Endothelial cell of umbilical vein (primary cell): ENCODE data around the gene C5. TPM values are rescaled to one million over a fixed set of nuclear protein-coding genes. Genes with fewer than 3 reads are reported as not detected.

Experiments
- BruUV-seq: library from RNA; stranded (reverse); fragments of 400-500 nt; replicated peaks from 2 replicates; lab custom pipeline; 2021; lab: Mats Ljungman, UMichigan
- CTCF ChIA-PET: fragments of 300-600, 350-600 bp; sonication (Branson Sonifier 250); formaldehyde crosslinking; loops from one replicate; lab custom pipeline; 2021; ENCODE audit warnings: antibody characterized with exemption, inconsistent platforms; lab: Charles Lee
- POLR2A ChIA-PET: fragments of 300-600, 350-600 bp; sonication (Branson Sonifier 250); formaldehyde crosslinking; loops from one replicate; lab custom pipeline; 2021; ENCODE audit warnings: antibody characterized with exemption, inconsistent platforms; lab: Charles Lee
- DNase-seq: peaks from one replicate; pipeline ENCODE4 v3.0.0-alpha.2; 2011; ENCODE audit warnings: low read depth, low spot score
- FAIRE-seq: peaks from 2 replicates; lab custom pipeline; 2011; peaks lifted over from hg19 to GRCh38; lab: Jason Lieb, UNC
- H2AFZ ChIP-seq: 2 replicates; pipeline ENCODE4 v1.6.0; 2012; ENCODE audit warnings: low read depth, low read length, control low read depth, inconsistent platforms
- H3K27ac ChIP-seq: 2 replicates; pipeline ENCODE4 v1.5.1; 2011; ENCODE audit warnings: low read depth, mild to moderate bottlenecking, control low read depth, low read length, moderate library complexity; ENCODE audit not compliant: insufficient read depth
- H3K27me3 ChIP-seq, 2 experiments: 2 replicates each; pipeline versions ENCODE4 v1.6.0 to v1.6.1; 2011; ENCODE audit warnings: low read length in 2 of 2, mixed read lengths in 1 of 2; ENCODE audit not compliant: control insufficient read depth in 2 of 2, insufficient read depth in 2 of 2
- H3K36me3 ChIP-seq, 2 experiments: 2 replicates in 1 of 2; 3 replicates in 1 of 2; pipeline ENCODE4 v1.5.1; 2011; ENCODE audit warnings: low read length in 2 of 2, mild to moderate bottlenecking in 1 of 2, moderate library complexity in 1 of 2; ENCODE audit not compliant: control insufficient read depth in 2 of 2, insufficient read depth in 2 of 2; ENCODE audit errors: extremely low read depth in 1 of 2
- H3K4me1 ChIP-seq: 3 replicates; pipeline ENCODE4 v1.5.1; 2011; ENCODE audit warnings: mild to moderate bottlenecking, low read length; ENCODE audit not compliant: control insufficient read depth, insufficient read depth; ENCODE audit errors: extremely low read depth
- H3K4me2 ChIP-seq: 2 replicates; pipeline ENCODE4 v1.6.1; 2011; ENCODE audit warnings: low read length, control low read depth, mixed read lengths; ENCODE audit not compliant: insufficient read depth
- H3K4me3 ChIP-seq, 3 experiments: fragments of 200-600 bp in 1 of 3; sonication (generic), shearing (Covaris generic) in 1 of 3; replicated peaks in 1 of 3; 2 replicates each; pipeline ENCODE4 v1.5.1; 2011 to 2016; ENCODE audit warnings: control low read depth in 3 of 3, low read length in 3 of 3, mild to moderate bottlenecking in 2 of 3, inconsistent platforms in 1 of 3, low read depth in 1 of 3, moderate library complexity in 1 of 3; ENCODE audit not compliant: insufficient read depth in 1 of 3
- H3K79me2 ChIP-seq: 2 replicates; pipeline ENCODE4 v1.6.0; 2012; ENCODE audit warnings: low read length, inconsistent platforms; ENCODE audit not compliant: control insufficient read depth, insufficient read depth
- H3K9ac ChIP-seq: replicated peaks from 2 replicates; pipeline ENCODE3; 2011; ENCODE audit warnings: low read length, control low read depth; ENCODE audit not compliant: insufficient read depth; ENCODE audit errors: extremely low read depth
- H3K9me1 ChIP-seq: replicated peaks from 3 replicates; pipeline ENCODE4 v1.6.0; 2011; ENCODE audit warnings: mild to moderate bottlenecking, low read length; ENCODE audit not compliant: control insufficient read depth, insufficient read depth; ENCODE audit errors: extremely low read depth
- H3K9me3 ChIP-seq: replicated peaks from 2 replicates; pipeline ENCODE4 v1.5.1; 2012; ENCODE audit warnings: low read length, inconsistent platforms; ENCODE audit not compliant: control insufficient read depth, insufficient read depth
- H4K20me1 ChIP-seq: replicated peaks from 2 replicates; pipeline ENCODE3; 2011; ENCODE audit warnings: mild to moderate bottlenecking, low read length; ENCODE audit not compliant: control insufficient read depth, insufficient read depth; ENCODE audit errors: extremely low read depth
- CTCF ChIP-seq, 2 donors: IDR thresholded peaks; 1 replicate in 1 of 2; 2 replicates in 1 of 2; pipeline ENCODE4 v1.5.1; 2011; ENCODE audit warnings: low read length in 2 of 2, mild to moderate bottlenecking in 2 of 2, moderate library complexity in 2 of 2, control low read depth in 1 of 2, inconsistent platforms in 1 of 2, low read depth in 1 of 2; ENCODE audit not compliant: insufficient read depth in 1 of 2; ENCODE audit errors: extremely low read depth in 1 of 2
- EZH2 ChIP-seq: IDR thresholded peaks from 2 replicates; pipeline ENCODE4 v1.6.1; 2012; ENCODE audit warnings: borderline replicate concordance, low read depth, mild to moderate bottlenecking, moderate library complexity, low read length, inconsistent platforms; ENCODE audit not compliant: severe bottlenecking
- FOS ChIP-seq: IDR thresholded peaks from 2 replicates; pipeline ENCODE4 v1.6.1; 2011; ENCODE audit warnings: mild to moderate bottlenecking, low read length, moderate library complexity, borderline replicate concordance; ENCODE audit not compliant: insufficient read depth
- GATA2 ChIP-seq: IDR thresholded peaks from 2 replicates; pipeline ENCODE4 v1.7.0; 2011; ENCODE audit warnings: low read depth, mild to moderate bottlenecking, moderate library complexity, mixed read lengths, low read length; ENCODE audit not compliant: insufficient read length, insufficient read depth
- JUN ChIP-seq: IDR thresholded peaks from 2 replicates; pipeline ENCODE4 v1.6.1; 2011; ENCODE audit warnings: borderline replicate concordance, low read depth; ENCODE audit not compliant: insufficient read length, insufficient read depth
- MAX ChIP-seq: IDR thresholded peaks from 2 replicates; pipeline ENCODE4 v1.6.1; 2011; ENCODE audit not compliant: insufficient read depth, insufficient read length
- MYC ChIP-seq: IDR thresholded peaks from one replicate; pipeline ENCODE4 v1.6.1; 2011; ENCODE audit warnings: mild to moderate bottlenecking, low read depth, low read length
- POLR2A ChIP-seq: IDR thresholded peaks from 2 replicates; pipeline ENCODE4 v1.6.1; 2012; ENCODE audit warnings: low read depth, mild to moderate bottlenecking, control low read depth, low read length
- POLR2AphosphoS5 ChIP-seq: IDR thresholded peaks from 2 replicates; pipeline ENCODE4 v1.6.1; 2012; ENCODE audit warnings: low read depth, mild to moderate bottlenecking, control low read depth, low read length, moderate library complexity; ENCODE audit not compliant: insufficient read depth
- dilution Hi-C: fragments of 300-500 bp; cut with MboI; formaldehyde crosslinking; loops from one replicate; pipeline ENCODE4 v1.15.0; 2019; ENCODE audit warnings: low sequenced_read_pairs; ENCODE audit not compliant: extremely low pct_ligation_motif_present
- intact Hi-C: fragments of 100-400 bp; cut with micrococcal nuclease; formaldehyde crosslinking; loops from one replicate; pipeline ENCODE4 v1.10.0; 2022
- polyA plus RNA-seq, 4 experiments: library from polyadenylated mRNA; depleted of rRNA in 3 of 4; stranded (reverse) in 3 of 4; unstranded in 1 of 4; fragments of >200 nt; gene quantifications; 2 replicates each; pipeline versions ENCODE4 v1.2.1 to v1.2.3, GENCODE V29; 2011 to 2012; ENCODE audit warnings: missing spikeins in 1 of 4
- total RNA-seq: library from RNA; stranded (reverse); gene quantifications from 2 replicates; pipeline ENCODE4 v1.2.3, GENCODE V29; 2021

C5 gene
- total and polyA plus RNA-seq, 2 donors (not counting 3 experiments of a cell fraction or from before 2014, with no cell fraction given), result 0.79 to 1.6 TPM

GRCh38 chr9:121009650-121010049 is 40.4 kb downstream of the C5 start:
- Histone ChIP-seq H3K4me3 (no peak overlapping the region), H3K27me3 (no peaks in the 10 kb centered on the region), H3K4me1 (no peaks in the 10 kb centered on the region), H3K79me2 (no peaks in the 10 kb centered on the region), H3K9me1 (no peaks in the 10 kb centered on the region), H3K9me3 (no peaks in the 10 kb centered on the region), H3K36me3 (no peaks in the 10 kb centered on the region), H2AFZ (no peak overlapping the region), H3K27ac (no peak overlapping the region), H3K4me2 (no peak overlapping the region), H3K9ac (no peak overlapping the region), H4K20me1 (no peaks in the 10 kb centered on the region)
- dilution Hi-C loops, result no loop called here
- intact Hi-C loops, result no loop called here
- CTCF ChIA-PET, result no interaction called here
- TF ChIP-seq GATA2, result no peak
- no peak for TF ChIP-seq JUN
- FAIRE-seq, result no peak
- no peak for DNase-seq
- BruUV-seq, result no TSS peak
- POLR2A ChIA-PET, result no interaction called here

- no peak overlapping the region for H3K4me2 ChIP-seq
- H4K20me1 ChIP-seq, result no peaks in the 10 kb centered on the region
- intact Hi-C loops (no loop called here), dilution Hi-C loops (no loop called here)
- no peaks in the 10 kb centered on the region for H3K27me3 ChIP-seq
- no peak overlapping the region for H3K9ac ChIP-seq
- FAIRE-seq (no peak), DNase-seq (no peak)
- POLR2A ChIA-PET, result no interaction called here
- no peaks in the 10 kb centered on the region for H3K9me3 ChIP-seq
- TF ChIP-seq JUN (no peak), EZH2 (no peak), GATA2 (no peak), POLR2AphosphoS5 (no peak), MYC (no peak), MAX (no peak), CTCF (IDR thresholded peaks at IDR 0.05; ENCODE audit: extremely low read depth in 1 of 2, insufficient read depth in 1 of 2, low read depth in 1 of 2, low read length in 2 of 2) (no peak), POLR2A (no peak), FOS (no peak)
- CTCF ChIA-PET, result interaction anchor here (1.0 to 2.0 kb wide), 3 partner anchors 14 to 195 kb away, joined by 3 to 5 read pairs (median 3); no protein-coding TSS in a partner anchor
- H3K4me1 ChIP-seq, result no peaks in the 10 kb centered on the region
- no peak overlapping the region for H2AFZ ChIP-seq
- no peaks in the 10 kb centered on the region for H3K79me2 ChIP-seq
- no TSS peak for BruUV-seq
- no peak overlapping the region for H3K4me3 ChIP-seq
- H3K36me3 ChIP-seq, result no peaks in the 10 kb centered on the region
- H3K27ac ChIP-seq, result no peak overlapping the region
- no peaks in the 10 kb centered on the region for H3K9me1 ChIP-seq
Measured at GRCh38 chr9:120999317-120999716, 50.8 kb downstream of the C5 start.
